ENCODE results near the gene MED13L. TPM values are rescaled to one million over a fixed set of nuclear protein-coding genes. Genes with fewer than 3 reads are reported as not detected.

MED13L gene
- total and polyA plus RNA-seq, 8 donors, result 10.3 to 93.8 (median 53.0) TPM

DNA sequence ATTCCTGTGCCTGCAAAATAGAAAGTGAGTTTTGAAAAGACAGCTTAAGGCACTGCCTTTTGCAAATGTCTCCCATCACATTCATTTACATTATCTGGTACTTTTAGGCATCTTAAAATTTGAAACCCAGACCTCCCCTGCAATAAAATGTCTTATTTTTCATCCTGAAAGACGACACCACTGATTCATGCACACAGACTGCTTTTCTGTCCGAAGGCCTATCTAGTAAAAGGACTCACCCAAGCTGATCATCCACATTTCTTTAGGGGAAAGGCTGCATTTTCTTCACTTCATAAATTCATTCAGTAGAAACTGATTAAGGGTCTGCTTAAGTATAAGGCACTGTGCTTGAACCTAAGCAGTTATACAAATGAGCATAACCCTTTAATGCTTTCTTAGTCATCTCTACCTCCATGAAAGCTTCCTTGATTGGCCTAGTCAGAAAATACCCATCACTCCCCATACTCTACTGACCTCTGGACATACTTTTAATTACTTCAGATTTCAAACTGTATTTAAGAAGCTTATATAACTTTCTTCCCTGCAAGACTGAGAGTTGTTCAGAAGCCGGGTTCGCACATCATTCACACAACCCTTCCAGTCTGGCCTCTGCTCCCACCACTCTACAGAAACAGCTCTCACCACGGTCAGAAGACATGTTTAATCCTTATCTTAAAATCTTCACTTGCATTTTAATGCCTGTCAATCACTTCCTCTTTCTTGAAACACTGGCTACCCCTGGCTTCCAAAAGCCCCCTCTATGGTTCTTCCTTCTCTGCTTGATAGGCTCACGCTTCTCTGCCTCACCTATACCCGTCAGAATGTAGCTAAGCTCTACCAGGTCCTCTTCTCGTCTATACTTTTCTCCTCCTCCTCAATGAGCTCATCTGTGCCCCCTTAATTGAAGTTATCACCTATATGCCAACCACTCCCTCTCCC lies 288.6 kb downstream of the MED13L start:
- no peak for ATAC-seq
- no peaks in the 10 kb centered on the region for H3K27me3 ChIP-seq
- H3K36me3 ChIP-seq, result peaks cover 3 to 23% (median 16%) of the 10 kb centered on the region in 3 donors
- WGBS, 2 donors, result 85 to 88% methylated on average over 8 of the region's 8 CpGs
- TF ChIP-seq, protein P1, sequence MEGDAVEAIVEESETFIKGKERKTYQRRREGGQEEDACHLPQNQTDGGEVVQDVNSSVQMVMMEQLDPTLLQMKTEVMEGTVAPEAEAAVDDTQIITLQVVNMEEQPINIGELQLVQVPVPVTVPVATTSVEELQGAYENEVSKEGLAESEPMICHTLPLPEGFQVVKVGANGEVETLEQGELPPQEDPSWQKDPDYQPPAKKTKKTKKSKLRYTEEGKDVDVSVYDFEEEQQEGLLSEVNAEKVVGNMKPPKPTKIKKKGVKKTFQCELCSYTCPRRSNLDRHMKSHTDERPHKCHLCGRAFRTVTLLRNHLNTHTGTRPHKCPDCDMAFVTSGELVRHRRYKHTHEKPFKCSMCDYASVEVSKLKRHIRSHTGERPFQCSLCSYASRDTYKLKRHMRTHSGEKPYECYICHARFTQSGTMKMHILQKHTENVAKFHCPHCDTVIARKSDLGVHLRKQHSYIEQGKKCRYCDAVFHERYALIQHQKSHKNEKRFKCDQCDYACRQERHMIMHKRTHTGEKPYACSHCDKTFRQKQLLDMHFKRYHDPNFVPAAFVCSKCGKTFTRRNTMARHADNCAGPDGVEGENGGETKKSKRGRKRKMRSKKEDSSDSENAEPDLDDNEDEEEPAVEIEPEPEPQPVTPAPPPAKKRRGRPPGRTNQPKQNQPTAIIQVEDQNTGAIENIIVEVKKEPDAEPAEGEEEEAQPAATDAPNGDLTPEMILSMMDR (IDR thresholded peaks at IDR 0.05), result no peak
- H3K9me3 ChIP-seq, result no peaks in the 10 kb centered on the region
- H3K4me3 ChIP-seq, result no peak overlapping the region
- H3K4me1 ChIP-seq, result no peaks in the 10 kb centered on the region
- intact Hi-C loops (cut with DNase I), result no loop called here
- no peak for FAIRE-seq
- no peak for DNase-seq
- no peak overlapping the region for H3K27ac ChIP-seq

DNA sequence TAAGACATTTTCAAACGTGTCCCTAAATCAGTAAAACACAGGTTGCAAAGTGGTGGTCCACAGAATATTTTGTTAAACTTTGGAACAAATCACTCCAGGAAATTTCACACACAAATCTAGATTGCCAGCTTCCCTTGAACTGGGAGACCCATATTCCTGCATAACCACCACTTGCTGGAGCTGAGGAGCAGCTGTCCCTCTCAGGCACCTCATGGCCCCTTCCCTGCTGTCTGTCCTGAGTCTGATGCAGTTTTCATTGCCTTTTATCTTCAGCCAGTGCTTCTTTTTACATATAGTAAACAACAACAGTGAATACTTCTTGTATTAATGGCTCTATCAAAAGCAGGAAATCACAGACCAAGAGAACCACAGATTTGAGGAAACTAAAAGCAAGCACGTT lies 289.3 kb downstream of the MED13L start:
- no peak for DNase-seq
- H3K36me3 ChIP-seq, result peaks cover 3 to 28% (median 16%) of the 10 kb centered on the region in 3 donors
- ATAC-seq, result no peak
- no peak overlapping the region for H3K27ac ChIP-seq
- WGBS, 2 donors, result 47 to 56% methylated on average over 2 of the region's 2 CpGs
- TF ChIP-seq, protein P1 (IDR thresholded peaks at IDR 0.05), result no peak
- no peaks in the 10 kb centered on the region for H3K27me3 ChIP-seq
- intact Hi-C loops (cut with DNase I), result no loop called here
- H3K4me3 ChIP-seq, result no peak overlapping the region
- H3K9me3 ChIP-seq, result no peaks in the 10 kb centered on the region
- H3K4me1 ChIP-seq, result no peaks in the 10 kb centered on the region
- FAIRE-seq, result no peak

DNA sequence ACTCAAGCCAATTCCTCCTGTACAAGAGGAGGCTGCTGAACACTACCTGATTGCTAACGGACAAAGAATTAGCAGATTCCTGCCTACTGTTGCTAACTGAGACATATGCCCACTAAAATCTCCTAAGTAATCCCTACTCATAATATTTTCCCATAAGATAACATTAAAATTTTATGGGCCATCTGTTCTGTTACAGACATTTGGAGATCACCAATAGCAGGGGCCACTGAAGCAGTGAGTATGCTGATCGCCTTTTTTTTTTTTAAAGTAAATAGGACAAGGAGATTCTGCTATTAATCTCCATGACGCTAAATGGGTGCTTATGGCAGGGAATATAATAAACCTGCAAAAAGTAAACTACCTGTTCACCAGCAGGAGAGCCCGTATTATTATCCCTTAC lies 292.9 kb downstream of the MED13L start:
- FAIRE-seq (no peak), DNase-seq (no peak), ATAC-seq (peak in 1 of 4 donors; percentile 40)
- no peaks in the 10 kb centered on the region for H3K4me1 ChIP-seq
- H3K36me3 ChIP-seq, result peaks cover 3 to 38% (median 17%) of the 10 kb centered on the region in 3 donors
- WGBS, 2 donors, result 83 to 89% methylated on average over 4 of the region's 4 CpGs
- TF ChIP-seq, protein P1 (IDR thresholded peaks at IDR 0.05), result no peak
- no peak overlapping the region for H3K27ac ChIP-seq
- H3K4me3 ChIP-seq, result no peak overlapping the region
- no peaks in the 10 kb centered on the region for H3K27me3 ChIP-seq
- intact Hi-C loops (cut with DNase I), result no loop called here
- H3K9me3 ChIP-seq, result no peaks in the 10 kb centered on the region

DNA sequence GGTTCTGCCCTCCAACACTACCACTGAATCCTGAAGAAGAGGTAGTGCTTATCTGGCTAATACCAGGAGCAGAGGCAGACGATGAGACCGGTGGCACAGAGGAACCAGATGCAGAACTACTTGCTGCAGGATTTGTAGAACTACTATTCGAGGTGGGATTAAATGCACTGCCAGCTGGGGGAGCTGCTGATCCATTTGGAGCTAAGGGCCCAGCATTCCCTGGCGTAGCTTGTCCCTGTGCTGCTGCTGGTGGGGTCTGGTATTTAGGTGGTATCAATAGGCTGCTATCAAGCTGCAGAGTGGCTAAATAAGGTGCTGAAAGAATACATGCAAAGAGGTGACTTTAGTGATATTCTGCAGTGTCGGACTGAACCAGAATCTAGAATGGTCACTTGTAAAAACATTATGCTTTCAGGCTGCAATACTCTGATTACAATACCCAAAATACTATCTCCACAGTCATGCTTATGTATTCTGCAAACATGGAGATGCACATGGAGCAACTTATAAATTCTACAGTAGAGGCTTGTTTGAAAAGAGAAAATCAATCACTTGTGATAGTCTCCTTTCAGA lies 294.2 kb downstream of the MED13L start:
- no peaks in the 10 kb centered on the region for H3K9me3 ChIP-seq
- H3K36me3 ChIP-seq, result peaks cover 3 to 41% (median 17%) of the 10 kb centered on the region in 3 donors

More for the DNA sequence above, 294.2 kb downstream of the MED13L start:
- FAIRE-seq (no peak), ATAC-seq (peak in 2 of 4 donors; percentile 22 to 32), DNase-seq (no peak)
- TF ChIP-seq, protein P1 (IDR thresholded peaks at IDR 0.05), result no peak
- Histone ChIP-seq H3K27ac (no peak overlapping the region), H3K4me3 (no peak overlapping the region), H3K4me1 (no peaks in the 10 kb centered on the region), H3K27me3 (no peaks in the 10 kb centered on the region)
- intact Hi-C loops (cut with DNase I), result no loop called here
- 78 to 81% methylated on average over 5 of the region's 5 CpGs for WGBS, 2 donors

Measured in pancreas (tissue), 10 donors.